HL-60/S4 (cell line): ENCODE measurements around the gene MRFAP1L1.

Experiments
- in situ Hi-C: fragments of 300-500 bp; cut with MboI; formaldehyde crosslinking; loops from 2 replicates; pipeline ENCODE4 v1.14.3; 2022; ENCODE audit warnings: low sequenced_read_pairs

MRFAP1L1 gene

GRCh38 chr4:6716958-6717655 is 7.4 kb upstream of the MRFAP1L1 start:
- in situ Hi-C loops = loop anchor here (10.0 kb wide), 1 partner anchor 358 kb away; no protein-coding TSS in a partner anchor

GRCh38 chr4:6716018-6716911 is 6.6 kb upstream of the MRFAP1L1 start, which contains the start of gene BLOC1S4:
TSS of gene BLOC1S4 (plus strand) at chr4:6716174. CDS start at chr4:6716210, 36 bp downstream.
- in situ Hi-C loops = loop anchor here (10.0 kb wide), 1 partner anchor 359 kb away; no protein-coding TSS in a partner anchor

GRCh38 chr4:6715704-6716017 is 6.0 kb upstream of the MRFAP1L1 start:
- in situ Hi-C loops = loop anchor here (10.0 kb wide), 1 partner anchor 359 kb away; no protein-coding TSS in a partner anchor

GRCh38 chr4:6714954-6715353 is 5.3 kb upstream of the MRFAP1L1 start:
- in situ Hi-C loops = loop anchor here (10.0 kb wide), 1 partner anchor 360 kb away; no protein-coding TSS in a partner anchor

DNA sequence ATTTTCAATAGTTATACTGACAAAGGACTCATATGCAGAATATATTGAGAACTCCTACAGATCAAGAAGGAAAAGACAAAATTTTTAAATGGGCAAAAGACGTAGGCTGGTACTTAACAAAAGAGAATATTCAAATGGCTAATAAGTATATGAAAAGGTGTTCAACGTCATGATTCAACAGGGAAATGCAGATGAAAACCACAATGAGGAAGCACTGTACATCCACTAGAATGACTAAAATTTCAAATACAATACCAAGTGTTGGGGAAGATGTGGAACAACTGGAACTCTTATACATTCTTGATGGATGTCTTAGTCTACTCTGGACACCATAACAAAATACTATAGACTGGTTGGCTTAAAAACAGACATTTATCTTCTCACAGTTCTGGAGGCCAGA is 1.3 kb upstream of the MRFAP1L1 start:
- in situ Hi-C loops = loop anchor here (10.0 kb wide), 1 partner anchor 364 kb away; no protein-coding TSS in a partner anchor

- in situ Hi-C loops = loop anchor here (10.0 kb wide), 1 partner anchor 365 kb away; no protein-coding TSS in a partner anchor
Observed at GRCh38 chr4:6710282-6710681, 617 bp upstream of the MRFAP1L1 start.

GRCh38 chr4:6706173-6706572 is 3.5 kb downstream of the MRFAP1L1 start:
- in situ Hi-C loops = no loop called here

DNA sequence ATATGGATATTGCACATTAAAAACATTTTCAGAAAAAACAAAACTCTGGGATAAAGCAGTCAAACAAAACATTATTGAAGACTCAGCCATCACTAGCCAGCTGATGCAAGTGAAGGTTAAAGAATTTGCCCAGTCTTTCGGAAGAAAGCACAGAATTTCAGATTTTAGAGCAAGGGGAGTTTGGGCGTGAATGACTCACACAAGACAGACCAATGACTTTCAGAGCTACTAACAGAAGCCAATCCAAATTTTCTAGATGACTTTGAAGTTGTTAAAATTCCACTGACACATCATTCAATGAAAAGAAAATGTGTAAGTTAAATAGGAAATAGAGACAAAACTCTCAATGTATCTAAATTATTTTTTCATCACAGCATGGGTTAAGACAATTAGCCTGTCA is 4.0 kb downstream of the MRFAP1L1 start:
- in situ Hi-C loops = no loop called here

GRCh38 chr4:6703786-6704185 is 5.9 kb downstream of the MRFAP1L1 start:
- in situ Hi-C loops = no loop called here

DNA sequence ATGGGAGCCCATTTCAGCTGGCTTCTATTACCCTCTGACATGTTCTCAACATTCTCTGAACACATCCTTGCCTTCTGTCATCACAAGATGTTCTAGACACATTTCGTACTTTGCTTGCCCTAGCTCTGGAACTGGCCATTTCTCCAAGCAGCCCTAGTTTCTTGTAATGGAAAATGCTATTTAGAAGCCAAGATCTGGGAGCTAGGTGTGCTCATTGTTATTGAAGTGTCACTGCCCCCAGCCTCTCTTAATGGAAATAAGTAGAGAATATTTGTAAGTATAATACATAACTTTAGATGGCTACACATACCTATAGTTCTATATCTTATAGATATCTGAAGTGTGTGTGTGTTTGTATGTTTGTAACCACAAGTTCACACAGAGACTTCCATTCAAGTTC is 6.9 kb downstream of the MRFAP1L1 start:
- in situ Hi-C loops = no loop called here

GRCh38 chr4:6701371-6701770 is 8.3 kb downstream of the MRFAP1L1 start:
- in situ Hi-C loops = no loop called here

DNA sequence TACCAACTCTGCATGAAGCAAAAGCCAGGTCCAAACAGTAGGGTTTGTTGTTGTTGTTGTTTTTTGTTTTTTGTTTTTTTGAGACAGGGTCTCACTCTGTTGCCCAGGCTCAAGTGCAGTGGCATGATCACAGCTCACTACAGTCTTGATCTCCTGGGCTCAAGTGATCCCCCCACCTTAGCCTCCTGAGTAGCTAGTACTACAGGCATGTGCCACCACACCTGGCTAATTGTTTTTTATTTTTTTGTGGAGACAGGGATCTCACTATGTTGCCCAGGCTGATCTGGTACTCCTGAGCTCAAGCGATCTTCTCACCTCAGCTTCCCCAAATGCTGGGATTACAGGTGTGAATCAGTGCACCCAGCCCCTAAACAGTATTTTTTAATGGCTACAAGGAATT is 9.8 kb downstream of the MRFAP1L1 start:
- in situ Hi-C loops = no loop called here

DNA sequence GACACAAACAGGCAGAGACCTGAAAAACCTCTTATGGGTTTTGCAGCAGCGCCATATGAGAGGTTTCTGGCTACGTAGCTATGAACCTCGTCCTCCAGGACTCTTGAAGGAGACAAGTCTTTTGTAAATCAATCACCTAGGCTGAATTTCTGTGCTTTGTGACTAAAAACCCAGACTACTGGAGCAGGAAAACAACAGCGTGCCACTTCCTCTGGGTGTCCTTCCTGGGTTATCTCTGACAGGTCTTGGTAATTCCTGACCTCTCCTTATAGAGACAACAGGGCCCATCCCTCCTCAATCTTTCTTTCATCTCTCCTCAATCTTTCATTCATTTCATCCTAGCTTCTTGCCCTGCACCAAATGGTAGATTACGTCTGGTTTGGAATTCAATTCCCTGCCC is 10.3 kb downstream of the MRFAP1L1 start:
- in situ Hi-C loops = no loop called here

DNA sequence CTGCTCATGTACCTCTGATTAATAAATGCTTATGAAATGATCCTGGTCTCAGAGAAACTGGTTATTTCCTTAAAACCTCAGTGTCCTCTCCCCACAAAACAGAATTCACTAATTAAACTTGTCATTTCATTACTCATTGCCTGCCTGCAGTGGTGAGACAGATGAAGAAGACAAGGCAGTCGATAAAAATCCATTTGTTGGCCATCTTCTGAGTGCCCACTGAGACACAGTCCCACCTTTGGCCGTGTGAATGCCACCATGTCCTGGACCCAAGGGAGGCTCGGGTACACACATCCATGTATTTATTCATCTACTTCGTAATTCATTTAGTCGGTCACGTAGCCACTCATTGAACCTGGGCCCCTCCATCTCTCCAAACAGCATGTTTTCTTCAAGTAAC is 12.5 kb downstream of the MRFAP1L1 start:
- in situ Hi-C loops = no loop called here

- in situ Hi-C loops = no loop called here
Observed at GRCh38 chr4:6696611-6697010, 13.1 kb downstream of the MRFAP1L1 start.

DNA sequence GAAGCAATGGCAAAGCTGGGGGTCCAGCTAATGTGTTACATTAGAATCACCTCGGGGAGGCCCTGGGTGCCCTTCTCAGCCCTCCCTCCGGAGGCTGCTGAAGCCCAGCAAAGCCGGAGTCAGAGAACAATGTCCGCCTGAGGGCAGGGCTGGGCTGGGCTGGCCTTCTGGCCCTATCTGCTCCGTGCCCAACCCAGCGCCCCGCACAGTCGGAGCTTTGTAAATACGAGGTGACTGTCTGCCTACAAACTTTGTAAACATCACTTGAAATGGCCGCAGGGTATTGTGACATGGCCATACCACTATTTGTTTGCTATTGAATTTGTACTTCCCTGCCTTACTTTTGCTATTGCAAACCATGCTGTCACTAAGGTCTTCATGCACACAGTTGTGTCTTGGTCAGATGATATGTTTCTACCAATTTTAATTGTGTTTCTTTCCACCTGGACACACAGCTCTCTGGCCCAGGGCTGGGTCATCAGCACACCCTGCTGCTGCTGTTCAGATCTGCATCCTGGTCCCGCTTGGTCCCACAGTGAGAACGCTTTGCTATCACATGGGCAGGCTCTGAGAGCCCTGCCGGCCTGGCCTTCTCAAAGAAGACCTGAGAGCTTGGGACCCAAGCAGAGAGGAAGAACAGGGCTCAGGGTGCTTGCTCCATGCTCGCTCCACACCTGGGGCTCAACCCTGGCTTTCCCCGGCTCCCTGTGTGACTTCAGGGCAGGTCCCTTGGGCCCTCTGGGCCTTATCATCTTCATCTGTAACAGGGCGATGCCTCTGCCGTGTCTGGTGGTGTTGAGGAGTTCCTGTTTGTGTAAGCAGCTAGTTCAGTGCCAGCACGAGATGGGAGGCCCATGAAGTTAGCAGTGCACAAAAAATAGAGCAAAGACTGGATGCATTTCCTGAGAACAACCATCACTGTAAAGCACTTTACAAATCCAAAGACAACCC is 13.7 kb downstream of the MRFAP1L1 start:
- in situ Hi-C loops = no loop called here

DNA sequence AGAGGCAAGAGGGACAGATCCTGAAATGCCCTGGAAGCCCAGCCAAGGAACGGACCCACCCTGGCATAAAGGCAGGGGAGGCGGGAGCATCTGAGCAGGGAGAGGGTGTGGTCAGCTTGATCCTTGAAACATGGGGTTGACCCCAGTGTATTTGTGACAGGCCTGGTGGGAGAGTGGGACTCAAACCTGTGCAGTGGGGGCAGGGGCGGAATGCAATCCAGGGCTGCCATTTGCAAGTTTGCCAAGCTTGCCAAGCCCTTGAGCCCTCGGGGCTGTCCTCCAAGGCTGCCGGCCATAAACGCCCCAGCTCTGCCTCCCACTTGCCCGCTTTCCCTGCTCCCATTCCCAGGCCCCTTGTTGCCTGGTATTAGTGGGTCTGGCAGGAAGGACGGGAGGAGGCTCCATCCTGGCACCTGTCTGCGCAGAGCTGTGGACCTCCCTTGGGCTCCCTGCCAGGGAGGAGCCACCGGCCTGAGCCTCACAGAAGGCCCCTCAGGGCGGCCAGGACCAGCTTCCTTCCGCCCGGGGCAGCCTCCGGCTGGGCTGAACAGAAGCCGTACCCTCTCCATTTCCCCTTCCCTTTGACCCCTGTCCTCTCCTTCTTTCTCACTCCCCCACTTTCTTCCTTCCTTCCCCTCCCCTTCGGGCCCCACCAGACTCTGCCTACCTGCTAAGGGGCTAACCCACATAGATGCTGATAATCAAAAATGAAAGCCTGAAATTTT is 15.3 kb downstream of the MRFAP1L1 start:
- in situ Hi-C loops = no loop called here

DNA sequence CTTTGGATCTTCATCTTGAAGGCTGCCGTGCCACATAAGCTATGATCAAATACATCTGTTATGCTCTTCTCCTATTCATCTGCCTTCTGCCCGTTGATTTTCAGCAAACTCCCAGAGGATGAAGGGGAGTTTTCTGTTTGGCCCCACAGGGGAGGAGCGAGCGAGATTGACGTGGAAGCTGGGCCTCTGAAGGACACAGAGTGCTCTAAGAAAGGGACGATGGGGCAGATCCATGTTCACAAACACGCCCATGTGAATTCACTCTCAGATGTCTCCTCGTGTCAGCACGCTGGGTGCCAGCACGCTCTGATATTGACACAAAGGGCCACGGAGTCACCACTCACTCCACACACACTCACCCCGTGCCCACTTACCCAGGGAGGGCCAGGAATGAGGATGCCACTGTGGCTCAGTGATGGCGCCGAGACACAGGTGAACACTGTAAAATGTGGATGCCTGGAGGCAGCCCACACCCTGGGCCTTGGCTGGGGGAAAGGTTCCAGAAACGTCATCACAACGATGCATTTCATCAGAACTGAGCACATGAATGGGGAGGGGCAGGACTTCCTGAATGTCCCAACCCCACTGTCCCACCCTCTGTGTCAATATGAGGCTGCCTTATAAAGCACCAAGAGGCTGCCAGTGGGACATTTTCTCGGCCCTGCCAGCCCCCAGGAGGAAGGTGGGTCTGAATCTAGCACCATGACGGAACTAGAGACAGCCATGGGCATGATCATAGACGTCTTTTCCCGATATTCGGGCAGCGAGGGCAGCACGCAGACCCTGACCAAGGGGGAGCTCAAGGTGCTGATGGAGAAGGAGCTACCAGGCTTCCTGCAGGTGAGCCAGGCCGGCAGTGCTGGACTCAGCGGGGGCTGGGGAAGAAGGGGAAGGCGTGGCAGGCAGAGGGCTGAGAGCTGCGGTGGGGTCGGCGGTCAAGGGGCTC is 16.2 kb downstream of the MRFAP1L1 start, which contains the start of gene S100P:
TSS of gene S100P (plus strand) at position 648 of the 946 bp plus-strand sequence. CDS start at position 703, 55 bp downstream.
- in situ Hi-C loops = no loop called here

DNA sequence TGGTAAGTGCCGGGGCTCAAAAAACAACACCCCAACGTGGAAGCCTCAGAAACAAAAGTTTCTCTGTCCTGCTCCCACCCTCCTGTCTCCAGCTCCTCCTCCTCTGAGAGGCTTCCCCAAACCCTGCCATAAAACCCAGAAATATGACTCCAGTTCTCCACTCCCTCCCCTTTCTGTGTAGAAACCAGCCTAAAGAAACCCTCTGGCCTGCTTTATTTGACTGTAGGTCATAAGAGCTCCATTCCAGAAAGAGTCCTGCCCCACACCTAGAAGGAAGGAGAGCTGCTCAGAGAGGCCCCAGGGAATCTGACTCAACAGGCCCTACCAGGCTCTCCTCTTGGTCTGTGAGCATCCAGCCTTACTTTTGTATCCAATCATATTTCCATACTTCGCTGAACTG is 16.9 kb downstream of the MRFAP1L1 start:
- in situ Hi-C loops = no loop called here
